Heart right ventricle (tissue), 16 donors: ENCODE results near the gene SLC35B2. TPM values are rescaled to one million over a fixed set of nuclear protein-coding genes. Genes with fewer than 3 reads are reported as not detected.

Source experiments
- ATAC-seq, 8 donors: fragments of 200-7000 bp; cut with Tn5 transposase; one replicate each; pipeline ENCODE4 v1.9.1; 2020; ENCODE audit warnings: mild to moderate bottlenecking in 8 of 8, moderate library complexity in 8 of 8, moderate number of reproducible peaks in 1 of 8
- DNase-seq, 2 donors: peaks; one replicate each; pipeline ENCODE4 v3.0.0-alpha.2; 2020
- H3K27ac ChIP-seq, 10 donors: fragments of 200-600 bp; sonication (generic) in 2 of 10; one replicate each; pipeline versions ENCODE4 v1.5.0 to v1.8.0; 2020 to 2022; ENCODE audit warnings: mild to moderate bottlenecking in 3 of 10
- H3K27me3 ChIP-seq, 7 donors: fragments of 200-600 bp; one replicate each; pipeline ENCODE4 v1.8.0; 2021 to 2022; ENCODE audit warnings: mild to moderate bottlenecking in 2 of 7
- H3K36me3 ChIP-seq, 9 donors: fragments of 200-600 bp; sonication (generic) in 1 of 9; one replicate each; pipeline versions ENCODE4 v1.5.0 to v1.8.0; 2020 to 2022; ENCODE audit warnings: mild to moderate bottlenecking in 2 of 9
- H3K4me1 ChIP-seq, 9 donors: fragments of 200-600 bp; sonication (generic) in 1 of 9; one replicate each; pipeline versions ENCODE4 v1.5.0 to v1.8.0; 2020 to 2022; ENCODE audit warnings: mild to moderate bottlenecking in 4 of 9
- H3K4me3 ChIP-seq, 10 donors: fragments of 200-600 bp; sonication (generic) in 2 of 10; one replicate each; pipeline versions ENCODE4 v1.5.0 to v1.8.0; 2020 to 2022; ENCODE audit warnings: mild to moderate bottlenecking in 7 of 10, moderate library complexity in 2 of 10
- H3K9me3 ChIP-seq, 11 donors: fragments of 200-600 bp in 10 of 11; sonication (generic) in 2 of 11; one replicate each; pipeline versions ENCODE4 v1.5.0 to v1.8.0; 2013 to 2022; ENCODE audit warnings: mild to moderate bottlenecking in 2 of 11, control low read depth in 1 of 11, moderate library complexity in 1 of 11
- CTCF ChIP-seq, 9 donors: fragments of 200-600 bp; sonication (generic) in 2 of 9; IDR thresholded peaks; one replicate each; pipeline versions ENCODE4 v1.5.0 to v1.8.0; 2021 to 2022; ENCODE audit warnings: antibody characterized with exemption in 9 of 9, mild to moderate bottlenecking in 5 of 9, moderate library complexity in 1 of 9
- WGBS, 2 donors: extraction: QIAGEN DNeasy Blood & Tissue Kit; methylation state at CpG; one replicate each; pipeline ENCODE4 v1.1.7; 2013; ENCODE audit warnings: inconsistent platforms in 1 of 2; 5-methylcytosine and 5-hydroxymethylcytosine counted together
- intact Hi-C, 10 donors: fragments of 100-400 bp; cut with DNase I; formaldehyde crosslinking; loops; one replicate each; pipeline versions ENCODE4 v1.11.1 to v1.14.2; 2022
- polyA plus RNA-seq, 2 donors: library from polyadenylated mRNA; stranded (reverse); fragments of 200-250 nt; gene quantifications; one replicate each; pipeline ENCODE4 v1.2.3, GENCODE V29; 2013
- total RNA-seq, 10 donors: library from RNA; stranded (reverse); fragmentation: NEBNext Ultra II Directional in 3 of 10; extraction: Animal tissue kit (Norgen Biotek cat#: 25700) in 3 of 10; gene quantifications; one replicate each; pipeline versions ENCODE4 v1.2.1 to v1.2.4, GENCODE V29; 2021 to 2023
- donor health status: Arrhythmogenic right ventricular cardiomyopathy.
- donor health status: ischemic (EF 13 %, LVEDD 7.1; RV severe dilation, severe dysfunction).
- donor health status: healthy with polysubstance abuse.
- donor health status: DM: no; HTN: yes; CAD: no.
- donor health status: DM: no; HTN: no; CAD: no.
- donor health status: ischemic (EF 25% LVEDD 6.9; RV normal size, moderate dysfunction).
- donor health status: ischemic (EF 25% LVEDD 5.7; RV mildly dilated, moderate dysfunction).
- donor health status: healthy.
- donor health status: DM: yes; HTN: yes; CAD: no.
- donor health status: Ischemic cardiomyopathy.
- donor health status: ischemic (EF 35%, LVEDD 5.7; RV mildly dilated, moderate dysfunction).
- donor health status: nonischemic (EF 11% LVEDD 7.7; RV severe dilation, severe dysfunction).
- donor health status: DM: yes; HTN: yes; CAD: no.
- donor health status: PGD.
- donor health status: ischemic (EF 29% LVEDD 5.4; RV normal size, mild dysfunction).
- donor health status: nonischemic (EF 23%, LVEDD 6.1; RV moderate dilation, normal function).

SLC35B2 gene
- total and polyA plus RNA-seq, 12 donors = 9.1 to 29.8 (median 23.7) TPM

- WGBS, 2 donors = 1% methylated on average over 86 of the region's 86 CpGs
- Histone ChIP-seq H3K36me3 (peaks cover 0 to 25% (median 6%) of the 10 kb centered on the region in 9 donors), H3K4me3 (peak overlapping the region; percentile 38 to 63 (median 52)), H3K27ac (no peak overlapping the region), H3K27me3 (peaks cover 0 to 61% (median 53%) of the 10 kb centered on the region in 7 donors), H3K9me3 (no peaks in the 10 kb centered on the region), H3K4me1 (peaks cover 5 to 17% (median 14%) of the 10 kb centered on the region in 9 donors)
- no peak for TF ChIP-seq CTCF (IDR thresholded peaks at IDR 0.05)
- intact Hi-C loops = no loop called here
- DNase-seq (peak in 1 of 2 donors; percentile 51), ATAC-seq (peak; percentile 54 to 78 (median 67))
Observed at GRCh38 chr6:44297063-44298038, 40.0 kb upstream of the SLC35B2 start.

GRCh38 chr6:44294832-44295791, 37.8 kb upstream of the SLC35B2 start:
- Histone ChIP-seq H3K27ac (no peak overlapping the region), H3K36me3 (peaks cover 0 to 3% (median 0%) of the 10 kb centered on the region in 9 donors), H3K4me1 (peaks cover 5 to 17% (median 14%) of the 10 kb centered on the region in 9 donors), H3K9me3 (no peaks in the 10 kb centered on the region), H3K4me3 (no peak overlapping the region), H3K27me3 (peaks cover 0 to 83% (median 75%) of the 10 kb centered on the region in 7 donors)
- WGBS, 2 donors = 68 to 74% methylated on average over 7 of the region's 7 CpGs
- no peak for DNase-seq
- intact Hi-C loops = no loop called here
- no peak for ATAC-seq
- no peak for TF ChIP-seq CTCF (IDR thresholded peaks at IDR 0.05)

GRCh38 chr6:44292661-44293365, 35.5 kb upstream of the SLC35B2 start:
- H3K36me3 ChIP-seq = no peaks in the 10 kb centered on the region
- H3K4me1 ChIP-seq = peaks cover 5 to 12% (median 10%) of the 10 kb centered on the region in 9 donors
- intact Hi-C loops = no loop called here
- H3K9me3 ChIP-seq = no peaks in the 10 kb centered on the region
- peaks cover 0 to 99% (median 96%) of the 10 kb centered on the region in 7 donors for H3K27me3 ChIP-seq
- H3K4me3 ChIP-seq = no peak overlapping the region
- no peak for TF ChIP-seq CTCF (IDR thresholded peaks at IDR 0.05)
- DNase-seq (no peak), ATAC-seq (no peak)
- 74 to 81% methylated on average over 4 of the region's 4 CpGs for WGBS, 2 donors
- no peak overlapping the region for H3K27ac ChIP-seq
